Gastroesophageal sphincter (tissue), 4 donors: ENCODE measurements around the gene KIRREL3. TPM values are rescaled to one million over a fixed set of nuclear protein-coding genes. Genes with fewer than 3 reads are reported as not detected.
A peak's percentile ranks its signal among the peaks of the same experiment; 100 is the strongest.

Experiments
- ATAC-seq: fragments of 150-250 bp; one replicate; pipeline ENCODE4 v1.9.1; 2016; ENCODE audit warnings: mild to moderate bottlenecking, moderate library complexity
- H3K27ac ChIP-seq, 4 donors: fragments of 200-600 bp; sonication (generic) in 3 of 4; 1 replicate in 3 of 4; 2 replicates in 1 of 4; pipeline ENCODE4 v1.5.1; 2016 to 2019
- H3K27me3 ChIP-seq: fragments of 200-600 bp; sonication (generic); one replicate; pipeline ENCODE4 v1.5.1; 2019
- H3K36me3 ChIP-seq, 2 donors: fragments of 200-600 bp; sonication (generic); one replicate each; pipeline ENCODE4 v1.5.1; 2019; ENCODE audit warnings: control low read depth in 1 of 2
- H3K4me1 ChIP-seq, 3 donors: fragments of 200-600 bp; sonication (generic); 1 replicate in 2 of 3; 2 replicates in 1 of 3; pipeline ENCODE4 v1.5.1; 2016 to 2019; ENCODE audit warnings: control low read depth in 2 of 3
- H3K4me3 ChIP-seq, 2 donors: fragments of 200-600 bp; sonication (generic); one replicate each; pipeline ENCODE4 v1.5.1; 2019; ENCODE audit warnings: mild to moderate bottlenecking in 1 of 2, moderate library complexity in 1 of 2
- H3K9me3 ChIP-seq, 3 donors: fragments of 200-600 bp; sonication (generic); one replicate each; pipeline ENCODE4 v1.5.1; 2017 to 2019; ENCODE audit warnings: control low read depth in 2 of 3
- EP300 ChIP-seq: sonication (generic); formaldehyde crosslinking; IDR thresholded peaks from one replicate; pipeline ENCODE4 v1.6.1; 2017; ENCODE audit warnings: antibody characterized with exemption, mild to moderate bottlenecking
- POLR2A ChIP-seq, 2 donors: fragments of 450-650 bp; IDR thresholded peaks; one replicate each; pipeline ENCODE4 v1.6.1; 2017; ENCODE audit warnings: antibody characterized with exemption in 2 of 2, mild to moderate bottlenecking in 2 of 2, moderate library complexity in 1 of 2
- POLR2AphosphoS5 ChIP-seq: sonication (generic); formaldehyde crosslinking; IDR thresholded peaks from one replicate; pipeline ENCODE4 v1.6.1; 2017; ENCODE audit warnings: antibody characterized with exemption
- WGBS, 2 donors: methylation state at CpG; one replicate each; pipeline ENCODE4 v1.1.5; 2018; ENCODE audit warnings: low coverage in 1 of 2; 5-methylcytosine and 5-hydroxymethylcytosine counted together
- total RNA-seq, 4 donors: library from RNA; depleted of rRNA; stranded (reverse); fragments of >200 nt; gene quantifications; one replicate each; pipeline ENCODE4 v1.1.0, GENCODE V29; 2016
- TF ChIP-seq, protein P1 (sequence below), 4 experiments: fragments of 200-600 bp in 2 of 4; fragments of 450-650 bp in 2 of 4; sonication (generic) in 1 of 4; IDR thresholded peaks; one replicate each; pipeline ENCODE4 v1.5.1; 2017 to 2019; ENCODE audit warnings: antibody characterized with exemption in 4 of 4, mild to moderate bottlenecking in 2 of 4, moderate library complexity in 2 of 4

KIRREL3 gene
- total RNA-seq, 4 donors from 2014 or later: 0.54 to 3.9 (median 1.4) TPM

GRCh38 chr11:126433244-126433846 is 567.2 kb downstream of the KIRREL3 start:
- Histone ChIP-seq H3K9me3 (no peaks in the 10 kb centered on the region), H3K4me3 (no peak overlapping the region), H3K27ac (peak overlapping the region in 2 of 4 donors; percentile 74 to 79), H3K4me1 (peaks cover 0 to 34% (median 16%) of the 10 kb centered on the region in 3 donors), H3K36me3 (no peaks in the 10 kb centered on the region), H3K27me3 (no peaks in the 10 kb centered on the region)
- ATAC-seq: no peak
- TF ChIP-seq POLR2AphosphoS5 (no peak), POLR2A (IDR thresholded peaks at IDR 0.05) (no peak), EP300 (no peak)
- TF ChIP-seq, protein P1, sequence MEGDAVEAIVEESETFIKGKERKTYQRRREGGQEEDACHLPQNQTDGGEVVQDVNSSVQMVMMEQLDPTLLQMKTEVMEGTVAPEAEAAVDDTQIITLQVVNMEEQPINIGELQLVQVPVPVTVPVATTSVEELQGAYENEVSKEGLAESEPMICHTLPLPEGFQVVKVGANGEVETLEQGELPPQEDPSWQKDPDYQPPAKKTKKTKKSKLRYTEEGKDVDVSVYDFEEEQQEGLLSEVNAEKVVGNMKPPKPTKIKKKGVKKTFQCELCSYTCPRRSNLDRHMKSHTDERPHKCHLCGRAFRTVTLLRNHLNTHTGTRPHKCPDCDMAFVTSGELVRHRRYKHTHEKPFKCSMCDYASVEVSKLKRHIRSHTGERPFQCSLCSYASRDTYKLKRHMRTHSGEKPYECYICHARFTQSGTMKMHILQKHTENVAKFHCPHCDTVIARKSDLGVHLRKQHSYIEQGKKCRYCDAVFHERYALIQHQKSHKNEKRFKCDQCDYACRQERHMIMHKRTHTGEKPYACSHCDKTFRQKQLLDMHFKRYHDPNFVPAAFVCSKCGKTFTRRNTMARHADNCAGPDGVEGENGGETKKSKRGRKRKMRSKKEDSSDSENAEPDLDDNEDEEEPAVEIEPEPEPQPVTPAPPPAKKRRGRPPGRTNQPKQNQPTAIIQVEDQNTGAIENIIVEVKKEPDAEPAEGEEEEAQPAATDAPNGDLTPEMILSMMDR (IDR thresholded peaks at IDR 0.05): no peak
- 94 to 100% methylated on average over 1 to 6 of the region's 11 CpGs for WGBS, 2 donors

- Histone ChIP-seq H3K9me3 (no peaks in the 10 kb centered on the region), H3K36me3 (no peaks in the 10 kb centered on the region), H3K27me3 (no peaks in the 10 kb centered on the region), H3K27ac (peak overlapping the region in 3 of 4 donors; percentile 74 to 79 (median 78)), H3K4me3 (no peak overlapping the region), H3K4me1 (peaks cover 0 to 37% (median 16%) of the 10 kb centered on the region in 3 donors)
- no peak for ATAC-seq
- no CpG with 5 or more reads among the region's 6 CpGs for WGBS, 2 donors
- TF ChIP-seq POLR2A (IDR thresholded peaks at IDR 0.05) (no peak), POLR2AphosphoS5 (no peak), EP300 (no peak)
- TF ChIP-seq, protein P1 (IDR thresholded peaks at IDR 0.05): no peak
Observed at GRCh38 chr11:126432525-126432924, 568.0 kb downstream of the KIRREL3 start.

GRCh38 chr11:126432065-126432461 is 568.5 kb downstream of the KIRREL3 start:
- H3K27ac ChIP-seq: peak overlapping the region in 3 of 4 donors; percentile 74 to 79 (median 78)
- WGBS, 2 donors: no CpG with 5 or more reads among the region's 3 CpGs
- H3K9me3 ChIP-seq: no peaks in the 10 kb centered on the region
- H3K4me3 ChIP-seq: no peak overlapping the region
- no peaks in the 10 kb centered on the region for H3K27me3 ChIP-seq
- no peak for TF ChIP-seq POLR2AphosphoS5
- TF ChIP-seq, protein P1 (IDR thresholded peaks at IDR 0.05): no peak
- no peak for TF ChIP-seq POLR2A (IDR thresholded peaks at IDR 0.05)
- no peak for TF ChIP-seq EP300
- peaks cover 0 to 42% (median 16%) of the 10 kb centered on the region in 3 donors for H3K4me1 ChIP-seq
- peak; percentile 10 for ATAC-seq
- H3K36me3 ChIP-seq: no peaks in the 10 kb centered on the region

GRCh38 chr11:126431401-126432064 is 569.0 kb downstream of the KIRREL3 start:
- Histone ChIP-seq H3K27ac (peak overlapping the region in 3 of 4 donors; percentile 74 to 79 (median 78)), H3K36me3 (no peaks in the 10 kb centered on the region), H3K27me3 (no peaks in the 10 kb centered on the region), H3K4me3 (no peak overlapping the region), H3K4me1 (peaks cover 0 to 47% (median 19%) of the 10 kb centered on the region in 3 donors), H3K9me3 (no peaks in the 10 kb centered on the region)
- 33 to 61% methylated on average over 7 of the region's 23 CpGs for WGBS, 2 donors
- TF ChIP-seq, protein P1 (IDR thresholded peaks at IDR 0.05): no peak
- TF ChIP-seq POLR2AphosphoS5: peak; percentile 24
- peak; percentile 86 for ATAC-seq
